GM18519 (cell line): ENCODE results near the gene TTPAL.

Source experiments
- ATAC-seq: cut with Tn5 transposase; IDR thresholded peaks from one replicate; pipeline ENCODE4 v1.9.1; 2021; ENCODE audit warnings: mild to moderate bottlenecking, moderate library complexity; ENCODE audit not compliant: unreplicated experiment, low FRiP score

TTPAL gene

DNA sequence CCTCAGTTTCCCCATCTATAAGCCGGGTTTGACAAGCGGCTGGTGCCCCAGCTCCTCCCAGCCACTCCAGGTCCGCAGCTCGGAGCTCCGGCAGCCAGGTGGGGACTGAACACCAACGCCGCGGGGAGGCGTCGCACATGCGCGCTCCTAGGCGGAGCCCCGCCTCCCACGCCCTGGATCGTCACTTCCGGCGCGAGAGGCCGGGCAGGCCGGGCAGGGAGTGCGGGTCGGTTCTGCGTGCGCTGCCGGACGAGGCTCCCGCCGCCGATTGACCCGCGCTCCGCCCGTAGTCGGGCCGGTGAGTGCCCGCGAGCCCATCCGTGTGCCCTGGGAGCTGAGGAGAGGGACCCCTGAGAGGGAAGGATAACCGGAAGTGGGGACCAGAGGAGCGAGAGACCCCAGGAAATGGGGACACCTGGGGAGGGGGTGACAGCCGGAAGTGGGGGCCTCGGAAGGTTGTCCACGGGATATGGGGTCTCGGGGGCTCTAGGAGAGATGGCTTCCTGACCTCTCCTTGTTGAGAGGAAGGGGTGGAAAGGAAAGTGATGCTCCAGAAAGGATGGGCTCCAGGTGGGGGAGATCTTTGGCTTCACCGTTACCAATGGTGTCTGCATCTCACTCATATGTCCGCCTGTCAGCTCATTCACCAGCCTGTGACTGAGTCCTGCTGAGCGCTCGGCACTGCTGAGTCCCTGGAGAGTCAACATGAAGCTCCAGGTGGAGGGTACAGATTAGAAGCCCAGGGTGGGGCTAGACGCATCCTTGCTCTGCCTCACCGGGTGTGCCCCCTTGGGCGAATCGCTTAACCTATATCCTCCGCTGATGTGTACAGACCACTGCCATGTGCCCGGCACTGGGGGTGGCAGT lies at the start of gene TTPAL:
TSS of gene TTPAL (plus strand) at position 181 of the 867 bp plus-strand sequence. CDS start 4,126 bp downstream, outside the sequence.
- peak; percentile 85 for ATAC-seq

GRCh38 chr20:44425923-44426322 lies 49.8 kb upstream of the TTPAL start:
- ATAC-seq: no peak

DNA sequence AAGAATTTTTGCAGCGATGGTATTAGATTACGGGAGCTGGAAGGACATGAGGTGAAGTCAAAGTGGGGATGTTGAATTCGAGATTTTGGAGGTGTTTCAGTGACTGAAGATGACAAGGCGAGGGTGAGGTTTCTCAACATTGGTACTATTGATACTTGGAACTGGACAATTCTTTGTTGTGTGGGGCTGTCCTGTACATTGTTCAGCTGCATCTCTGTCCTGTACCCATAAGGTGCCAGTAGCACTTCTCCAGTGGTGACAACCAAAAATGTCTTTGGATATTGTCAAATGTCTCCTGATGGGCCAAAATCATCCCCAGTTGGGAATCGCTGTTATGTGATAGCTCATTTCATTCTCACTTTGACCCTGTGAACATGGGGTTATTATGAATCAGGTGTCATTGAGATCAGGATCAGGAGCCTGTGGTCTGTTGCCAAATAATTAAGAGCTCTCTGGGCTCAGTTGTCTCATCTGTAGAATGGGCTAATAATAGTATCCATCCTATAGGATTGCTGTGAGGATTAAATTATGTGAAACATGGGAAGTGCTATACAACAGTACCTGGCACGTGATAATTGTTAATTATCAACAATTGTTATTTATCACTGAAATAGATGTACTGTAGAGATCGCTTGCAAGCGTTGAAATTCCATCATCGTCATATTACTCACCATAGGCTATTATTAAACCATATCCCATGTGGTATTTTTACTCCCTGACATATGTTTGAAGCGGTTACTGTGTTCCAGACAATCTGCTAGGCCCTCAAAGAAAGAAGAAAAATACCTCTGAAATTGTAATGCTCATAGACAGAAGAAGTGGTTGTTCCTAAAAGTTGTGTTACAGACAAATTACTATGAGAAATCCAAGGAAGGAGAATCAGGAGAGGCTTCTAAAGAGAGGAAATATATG lies 48.5 kb upstream of the TTPAL start:
- no peak for ATAC-seq

- no peak for ATAC-seq
Measured at GRCh38 chr20:44427804-44428173, 47.9 kb upstream of the TTPAL start.

GRCh38 chr20:44428174-44429016 lies 47.3 kb upstream of the TTPAL start:
- no peak for ATAC-seq

DNA sequence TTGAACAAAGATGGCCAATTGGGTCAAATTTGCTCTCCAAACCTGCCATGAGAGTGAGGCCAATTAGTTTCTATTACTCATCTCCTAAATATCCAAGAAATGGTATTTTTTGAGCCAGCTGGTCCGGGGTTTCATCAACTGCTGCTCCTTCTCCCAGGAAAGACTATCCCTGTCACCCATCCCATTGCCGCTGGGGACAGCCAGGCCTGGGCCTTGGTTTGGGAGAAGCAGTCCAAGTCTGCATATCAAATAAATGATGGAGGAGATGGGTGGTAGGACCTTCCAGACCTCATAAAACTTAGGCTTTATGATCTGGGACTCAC lies 46.7 kb upstream of the TTPAL start:
- ATAC-seq: no peak

DNA sequence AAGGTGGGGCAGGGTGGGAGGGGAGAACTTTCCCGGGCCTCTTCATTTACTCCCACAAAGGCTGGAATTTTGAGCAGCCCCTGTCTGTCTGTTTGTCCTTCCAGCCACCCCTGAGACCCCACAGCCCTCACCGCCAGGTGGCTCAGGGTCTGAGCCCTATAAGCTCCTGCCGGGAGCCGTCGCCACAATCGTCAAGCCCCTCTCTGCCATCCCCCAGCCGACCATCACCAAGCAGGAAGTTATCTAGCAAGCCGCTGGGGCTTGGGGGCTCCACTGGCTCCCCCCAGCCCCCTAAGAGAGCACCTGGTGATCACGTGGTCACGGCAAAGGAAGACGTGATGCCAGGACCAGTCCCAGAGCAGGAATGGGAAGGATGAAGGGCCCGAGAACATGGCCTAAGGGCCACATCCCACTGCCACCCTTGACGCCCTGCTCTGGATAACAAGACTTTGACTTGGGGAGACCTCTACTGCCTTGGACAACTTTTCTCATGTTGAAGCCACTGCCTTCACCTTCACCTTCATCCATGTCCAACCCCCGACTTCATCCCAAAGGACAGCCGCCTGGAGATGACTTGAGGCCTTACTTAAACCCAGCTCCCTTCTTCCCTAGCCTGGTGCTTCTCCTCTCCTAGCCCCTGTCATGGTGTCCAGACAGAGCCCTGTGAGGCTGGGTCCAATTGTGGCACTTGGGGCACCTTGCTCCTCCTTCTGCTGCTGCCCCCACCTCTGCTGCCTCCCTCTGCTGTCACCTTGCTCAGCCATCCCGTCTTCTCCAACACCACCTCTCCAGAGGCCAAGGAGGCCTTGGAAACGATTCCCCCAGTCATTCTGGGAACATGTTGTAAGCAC lies 46.0 kb upstream of the TTPAL start:
- ATAC-seq: no peak

- no peak for ATAC-seq
Measured at GRCh38 chr20:44430270-44431065, 45.2 kb upstream of the TTPAL start.

DNA sequence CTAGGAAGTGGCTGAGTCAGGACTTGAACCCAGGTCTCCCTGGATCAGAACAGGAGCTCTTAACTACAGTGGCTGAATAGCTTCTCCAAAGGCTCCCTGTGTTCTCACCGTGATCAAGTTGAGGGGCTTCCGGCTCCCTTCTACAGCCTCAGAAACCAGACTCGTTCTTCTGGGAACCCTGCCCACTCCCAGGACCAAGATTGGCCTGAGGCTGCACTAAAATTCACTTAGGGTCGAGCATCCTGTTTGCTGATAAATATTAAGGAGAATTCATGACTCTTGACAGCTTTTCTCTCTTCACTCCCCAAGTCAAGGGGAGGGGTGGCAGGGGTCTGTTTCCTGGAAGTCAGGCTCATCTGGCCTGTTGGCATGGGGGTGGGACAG lies 44.6 kb upstream of the TTPAL start:
- no peak for ATAC-seq

- no peak for ATAC-seq
Measured at GRCh38 chr20:44431502-44432234, 44.0 kb upstream of the TTPAL start.

DNA sequence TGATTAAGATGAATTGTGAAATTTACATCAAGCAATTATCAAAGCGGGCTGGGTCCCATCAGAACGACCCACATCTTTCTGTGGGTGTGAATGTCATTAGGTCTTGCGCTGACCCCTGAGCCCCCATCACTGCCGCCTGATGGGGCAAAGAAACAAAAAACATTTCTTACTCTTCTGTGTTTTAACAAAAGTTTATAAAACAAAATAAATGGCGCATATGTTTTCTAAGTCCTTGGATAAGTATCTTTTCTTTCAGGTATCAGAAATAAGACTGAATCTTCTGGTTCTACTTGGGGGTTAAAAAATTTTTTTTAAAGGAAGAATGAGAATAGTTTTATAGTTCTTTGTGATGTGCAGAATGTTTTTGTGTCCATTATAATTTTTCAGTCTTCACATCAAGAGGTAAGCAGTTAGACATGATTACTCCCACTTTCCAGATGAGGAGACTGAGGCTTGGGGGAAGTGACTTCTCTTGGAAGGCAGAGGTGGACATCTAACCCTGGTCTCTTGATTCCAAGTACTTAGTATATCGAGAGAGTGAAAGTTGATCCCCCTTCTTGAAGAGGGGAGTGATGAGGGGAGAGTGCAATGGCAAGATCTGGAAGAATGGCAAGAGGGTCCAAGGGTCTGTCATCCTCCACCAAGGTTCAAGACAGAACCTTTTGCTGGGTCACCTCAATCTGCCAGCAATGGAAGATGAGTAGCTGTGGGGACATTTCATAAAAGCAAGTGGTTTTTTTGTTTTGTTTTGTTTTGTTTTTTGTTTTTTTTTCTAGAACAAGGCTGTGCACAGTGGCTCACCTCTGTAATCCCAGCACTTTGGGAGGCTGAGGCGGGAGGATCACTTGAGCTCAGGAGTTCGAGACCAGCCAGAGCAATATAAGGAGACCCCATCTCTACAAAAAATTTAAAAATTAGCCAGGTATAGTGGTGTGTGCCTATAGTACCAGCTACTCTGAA lies 42.8 kb upstream of the TTPAL start:
- ATAC-seq: no peak

- no peak for ATAC-seq
Measured at GRCh38 chr20:44433751-44434538, 41.7 kb upstream of the TTPAL start.

DNA sequence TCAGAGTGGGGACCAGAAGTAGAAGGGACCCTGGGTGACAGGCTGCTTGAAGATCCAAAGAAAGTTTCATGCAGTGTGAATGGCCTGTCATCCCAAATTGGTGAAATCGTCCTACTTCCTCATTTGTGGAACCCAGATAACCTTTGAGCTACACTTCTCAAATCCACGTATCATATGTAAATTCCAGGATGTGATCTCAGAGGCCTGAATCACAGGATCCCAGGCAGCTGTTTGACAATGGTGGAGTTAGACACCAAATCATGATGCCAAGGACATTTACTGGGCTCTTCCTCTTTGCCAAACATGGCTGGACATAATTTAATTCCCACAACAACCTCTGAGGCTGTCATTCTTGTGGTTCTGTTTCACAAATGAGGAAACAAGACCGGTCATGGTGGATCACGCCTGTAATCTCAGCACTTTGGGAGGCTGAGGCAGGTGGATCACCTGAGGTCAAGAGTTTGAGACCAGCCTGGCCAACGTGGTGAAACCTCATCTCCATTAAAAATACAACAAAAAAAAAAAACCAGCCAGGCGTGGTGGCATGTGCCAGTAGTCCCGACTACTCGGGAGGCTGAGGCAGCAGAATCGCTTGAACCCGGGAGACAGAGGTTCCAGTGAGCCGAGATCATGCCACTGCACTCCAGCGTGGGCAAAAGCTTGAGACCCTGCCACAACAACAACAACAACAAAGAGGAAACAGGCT lies 39.9 kb upstream of the TTPAL start:
- no peak for ATAC-seq

- no peak for ATAC-seq
Measured at GRCh38 chr20:44436393-44436792, 39.3 kb upstream of the TTPAL start.

- no peak for ATAC-seq
Measured at GRCh38 chr20:44437497-44437896, 38.2 kb upstream of the TTPAL start.

GRCh38 chr20:44438782-44439181 lies 36.9 kb upstream of the TTPAL start:
- ATAC-seq: no peak
